Measurements from ENCODE around the gene DDIT4. TPM values are rescaled to one million over a fixed set of nuclear protein-coding genes. Genes with fewer than 3 reads are reported as not detected.

Gene DDIT4
- total RNA-seq, 1 experiment from 2014 or later, result 462 TPM

DNA sequence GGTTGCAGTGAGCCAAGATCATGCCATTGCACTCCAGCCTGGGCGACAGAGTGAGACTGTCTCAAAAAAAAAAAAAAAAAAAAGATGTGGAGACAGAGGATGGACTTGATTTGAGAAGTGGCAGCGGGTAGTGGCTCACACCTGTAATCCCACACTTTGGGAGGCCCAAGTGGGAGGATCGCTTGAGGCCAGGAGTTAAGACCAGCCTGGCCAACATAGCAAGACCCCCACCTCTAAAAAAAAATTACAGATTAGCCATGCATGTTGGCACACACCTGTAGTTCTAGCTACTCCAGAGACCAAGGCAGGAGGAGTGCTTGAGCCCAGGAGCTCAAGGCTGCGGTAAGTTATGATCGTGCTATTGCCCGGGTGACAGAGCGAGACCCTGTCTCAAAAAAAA is 33.4 kb upstream of the DDIT4 start:
- H4K20me1 ChIP-seq (ENCODE audit: insufficient read depth), result no peaks in the 10 kb centered on the region
- ChIA-PET CTCF (no interaction called here), POLR2A (no interaction called here), RAD21 (ENCODE audit: low non-redundant PET in 1 of 2, low total read pairs in 2 of 2, uncharacterized antibody in 2 of 2, unreplicated experiment in 2 of 2) (interaction anchor here in 1 of 2 experiments (0.7 kb wide), 1 partner anchor 41 kb away, joined by 4 read pairs; no protein-coding TSS in a partner anchor)
- H3K27me3 ChIP-seq (ENCODE audit: insufficient read depth, low read length), result no peaks in the 10 kb centered on the region
- H3K4me3 ChIP-seq (replicated peaks in 1 of 2; ENCODE audit: low read depth in 1 of 2, low read length in 2 of 2), result no peak overlapping the region
- no peak for ATAC-seq
- TF ChIP-seq RAD21 (IDR thresholded peaks at IDR 0.05; ENCODE audit: low read depth) (no peak), EZH2phosphoT487 (IDR thresholded peaks at IDR 0.05; ENCODE audit: borderline replicate concordance) (no peak), JUND (IDR thresholded peaks at IDR 0.05) (no peak), EZH2 (IDR thresholded peaks at IDR 0.05) (no peak), ZNF274 (IDR thresholded peaks at IDR 0.05; ENCODE audit: low read depth, low read length) (no peak), CEBPB (IDR thresholded peaks at IDR 0.05; ENCODE audit: low read depth) (no peak)
- TF ChIP-seq, protein P1, sequence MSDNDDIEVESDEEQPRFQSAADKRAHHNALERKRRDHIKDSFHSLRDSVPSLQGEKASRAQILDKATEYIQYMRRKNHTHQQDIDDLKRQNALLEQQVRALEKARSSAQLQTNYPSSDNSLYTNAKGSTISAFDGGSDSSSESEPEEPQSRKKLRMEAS (IDR thresholded peaks at IDR 0.05), result no peak
- intact Hi-C loops (cut with micrococcal nuclease), result no loop called here
- H3K9ac ChIP-seq (ENCODE audit: low read length), result no peak overlapping the region
- DNase-seq (ENCODE audit: low read depth, low spot score), result no peak
- no peak overlapping the region for H2AFZ ChIP-seq (ENCODE audit: low read depth, low read length, poor library complexity, severe bottlenecking)
- peaks cover 0 to 2% of the 10 kb centered on the region in 2 experiments; a peak in 2 of 4 replicates for H3K36me3 ChIP-seq (ENCODE audit: control insufficient read depth in 1 of 2, insufficient read depth in 2 of 2, low read length in 2 of 2)
- peaks cover 15 to 16% of the 10 kb centered on the region in 2 experiments; a peak in 3 of 4 replicates for H3K4me1 ChIP-seq (ENCODE audit: control insufficient read depth in 1 of 2, insufficient read depth in 2 of 2, low read length in 2 of 2)
- H3K27ac ChIP-seq (ENCODE audit: low read depth, low read length), result no peak overlapping the region
- H3K4me2 ChIP-seq (ENCODE audit: low read length), result no peak overlapping the region
- no peaks in the 10 kb centered on the region for H3K9me3 ChIP-seq (ENCODE audit: control insufficient read depth in 1 of 2, insufficient read depth in 1 of 2, low read depth in 1 of 2, low read length in 2 of 2)
- no peaks in the 10 kb centered on the region for H3K9me2 ChIP-seq (ENCODE audit: insufficient read depth)
- no TSS peak for BruUV-seq (replicated peaks)
- no peaks in the 10 kb centered on the region for H3K79me2 ChIP-seq (ENCODE audit: insufficient read depth, low read length)

DNA sequence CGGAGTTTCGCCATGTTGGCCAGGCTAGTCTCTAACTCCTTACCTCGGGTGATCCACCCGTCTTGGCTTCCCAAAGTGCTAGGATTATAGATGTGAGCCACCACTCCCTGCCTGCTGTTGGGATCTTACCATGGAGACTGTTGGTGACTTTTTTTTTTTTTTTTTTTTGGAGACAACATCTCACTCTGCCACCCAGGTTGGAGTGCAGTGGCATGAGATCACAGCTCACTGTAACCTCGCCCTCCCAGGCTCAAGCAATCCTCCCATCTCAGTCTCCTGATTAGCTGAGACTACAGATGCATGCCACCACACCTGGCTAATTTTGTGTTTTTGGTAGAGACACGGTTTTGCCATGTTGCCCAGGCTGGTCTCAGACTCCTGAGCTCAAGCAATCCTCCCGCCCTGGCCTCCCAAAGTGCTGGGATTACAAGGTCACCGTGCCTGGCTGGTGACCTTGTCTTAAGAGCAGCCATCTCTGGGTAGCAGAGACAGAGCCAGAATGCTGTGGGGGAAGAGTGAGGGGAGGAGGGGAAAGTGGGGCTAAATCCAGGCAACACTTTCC is 32.0 kb upstream of the DDIT4 start:
- DNase-seq (ENCODE audit: low read depth, low spot score), result no peak
- ChIA-PET RAD21 (ENCODE audit: low non-redundant PET in 1 of 2, low total read pairs in 2 of 2, uncharacterized antibody in 2 of 2, unreplicated experiment in 2 of 2) (no interaction called here), POLR2A (interaction anchor here (0.7 kb wide), 1 partner anchor 21 kb away, joined by 3 read pairs; no protein-coding TSS in a partner anchor), CTCF (no interaction called here)
- no peaks in the 10 kb centered on the region for H3K9me3 ChIP-seq (ENCODE audit: control insufficient read depth in 1 of 2, insufficient read depth in 1 of 2, low read depth in 1 of 2, low read length in 2 of 2)
- intact Hi-C loops (cut with micrococcal nuclease), result no loop called here
- H3K4me3 ChIP-seq (replicated peaks in 1 of 2; ENCODE audit: low read depth in 1 of 2, low read length in 2 of 2), result no peak overlapping the region
- H3K4me2 ChIP-seq (ENCODE audit: low read length), result no peak overlapping the region
- H3K27ac ChIP-seq (ENCODE audit: low read depth, low read length), result no peak overlapping the region
- H3K9ac ChIP-seq (ENCODE audit: low read length), result no peak overlapping the region
- H3K9me2 ChIP-seq (ENCODE audit: insufficient read depth), result no peaks in the 10 kb centered on the region
- no peak overlapping the region for H2AFZ ChIP-seq (ENCODE audit: low read depth, low read length, poor library complexity, severe bottlenecking)
- H3K4me1 ChIP-seq (ENCODE audit: control insufficient read depth in 1 of 2, insufficient read depth in 2 of 2, low read length in 2 of 2), result peaks cover 16 to 19% of the 10 kb centered on the region in 2 experiments
- no peaks in the 10 kb centered on the region for H3K79me2 ChIP-seq (ENCODE audit: insufficient read depth, low read length)
- ATAC-seq, result no peak
- no peaks in the 10 kb centered on the region for H3K36me3 ChIP-seq (ENCODE audit: control insufficient read depth in 1 of 2, insufficient read depth in 2 of 2, low read length in 2 of 2)
- BruUV-seq (replicated peaks), result no TSS peak
- no peaks in the 10 kb centered on the region for H4K20me1 ChIP-seq (ENCODE audit: insufficient read depth)
- no peaks in the 10 kb centered on the region for H3K27me3 ChIP-seq (ENCODE audit: insufficient read depth, low read length)
- TF ChIP-seq SRF (IDR thresholded peaks at IDR 0.05; ENCODE audit: low read depth) (no peak), POLR2A (IDR thresholded peaks at IDR 0.05; ENCODE audit: borderline replicate concordance, extremely low read depth, insufficient read depth, insufficient read length) (no peak), EZH2 (IDR thresholded peaks at IDR 0.05) (no peak), SP1 (IDR thresholded peaks at IDR 0.05; ENCODE audit: low read depth) (no peak), CBX3 (IDR thresholded peaks at IDR 0.05; ENCODE audit: low read depth) (no peak), CTCF (IDR thresholded peaks at IDR 0.05 in 2 of 3, conservative IDR thresholded peaks at IDR 0.05 in 1 of 3; ENCODE audit: borderline replicate concordance in 1 of 3, insufficient read depth in 1 of 3, low read depth in 2 of 3, low read length in 2 of 3) (no peak), ZNF274 (IDR thresholded peaks at IDR 0.05; ENCODE audit: low read depth, low read length) (no peak)
- TF ChIP-seq, protein P2, sequence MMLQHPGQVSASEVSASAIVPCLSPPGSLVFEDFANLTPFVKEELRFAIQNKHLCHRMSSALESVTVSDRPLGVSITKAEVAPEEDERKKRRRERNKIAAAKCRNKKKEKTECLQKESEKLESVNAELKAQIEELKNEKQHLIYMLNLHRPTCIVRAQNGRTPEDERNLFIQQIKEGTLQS (IDR thresholded peaks at IDR 0.05), result no peak
- TF ChIP-seq, protein P1 (IDR thresholded peaks at IDR 0.05), result no peak

Data from HCT116 (cell line).